ENCODE results near the gene FOXRED1.

Gene FOXRED1

DNA sequence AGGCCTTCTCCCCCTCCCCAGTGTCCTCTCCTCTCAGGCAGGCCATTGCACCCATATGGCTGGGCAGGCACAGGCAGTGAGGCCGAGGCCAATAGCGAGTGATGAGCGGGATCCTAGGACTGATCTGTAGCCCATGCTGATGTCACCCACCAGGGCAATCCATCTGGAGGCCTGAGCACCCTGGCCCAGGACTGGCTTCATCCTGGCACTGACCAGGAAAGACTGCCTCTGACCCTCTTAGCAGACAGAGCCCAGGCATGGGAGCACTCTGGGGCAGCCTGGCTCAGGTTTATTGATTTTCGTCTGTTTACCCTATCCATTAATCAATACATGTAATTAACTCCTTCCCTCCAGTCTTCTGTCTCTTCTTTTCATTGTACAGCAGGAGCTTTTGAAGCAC lies 8.8 kb downstream of the FOXRED1 start:
- no peaks in the 10 kb centered on the region for H3K27me3 ChIP-seq (ENCODE audit: control insufficient read depth in 1 of 2, insufficient read depth in 2 of 2, low read length in 2 of 2)
- no peak overlapping the region for H3K27ac ChIP-seq (ENCODE audit: low read depth, low read length)
- H3K4me3 ChIP-seq (ENCODE audit: low read depth in 1 of 2, low read length in 2 of 2) = no peak overlapping the region
- H3K9ac ChIP-seq (ENCODE audit: low read length) = no peak overlapping the region
- peaks cover 10% of the 10 kb centered on the region for H3K4me1 ChIP-seq (ENCODE audit: insufficient read depth, low read length)
- H3K36me3 ChIP-seq (ENCODE audit: insufficient read depth, low read length) = peaks cover 26% of the 10 kb centered on the region
- H3K9me3 ChIP-seq (ENCODE audit: low read length) = no peaks in the 10 kb centered on the region

GRCh38 chr11:126279191-126279590 lies 10.2 kb downstream of the FOXRED1 start:
- Histone ChIP-seq H3K27me3 (ENCODE audit: control insufficient read depth in 1 of 2, insufficient read depth in 2 of 2, low read length in 2 of 2) (no peaks in the 10 kb centered on the region), H3K9me3 (ENCODE audit: low read length) (no peaks in the 10 kb centered on the region), H3K4me3 (ENCODE audit: low read depth in 1 of 2, low read length in 2 of 2) (no peak overlapping the region), H3K36me3 (ENCODE audit: insufficient read depth, low read length) (peaks cover 13% of the 10 kb centered on the region), H3K4me1 (ENCODE audit: insufficient read depth, low read length) (peaks cover 10% of the 10 kb centered on the region), H3K27ac (ENCODE audit: low read depth, low read length) (no peak overlapping the region), H3K9ac (ENCODE audit: low read length) (no peak overlapping the region)

DNA sequence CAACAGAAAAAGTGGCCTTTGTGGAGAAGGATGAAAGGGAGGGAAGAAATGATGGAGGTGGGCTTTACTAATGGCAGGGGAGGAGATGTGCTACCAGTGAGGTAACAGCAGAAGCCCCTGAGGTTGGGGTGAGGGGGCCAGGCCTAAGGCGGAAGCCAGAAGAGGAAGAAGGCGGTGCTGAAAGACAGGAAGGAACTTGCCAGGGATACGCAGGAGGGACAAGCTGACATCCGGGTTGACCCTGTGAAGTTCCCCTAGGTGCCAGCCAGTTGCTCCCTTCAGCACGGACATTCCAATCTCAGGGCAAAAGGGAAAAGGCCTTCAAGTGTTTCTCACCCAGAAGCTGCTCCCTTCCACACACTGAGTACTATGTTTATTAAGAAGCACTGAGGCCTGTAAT lies 11.6 kb downstream of the FOXRED1 start:
- no peak overlapping the region for H3K4me3 ChIP-seq (ENCODE audit: low read depth in 1 of 2, low read length in 2 of 2)
- no peak overlapping the region for H3K27ac ChIP-seq (ENCODE audit: low read depth, low read length)
- no peaks in the 10 kb centered on the region for H3K9me3 ChIP-seq (ENCODE audit: low read length)
- no peaks in the 10 kb centered on the region for H3K27me3 ChIP-seq (ENCODE audit: control insufficient read depth in 1 of 2, insufficient read depth in 2 of 2, low read length in 2 of 2)
- no peak overlapping the region for H3K9ac ChIP-seq (ENCODE audit: low read length)
- H3K36me3 ChIP-seq (ENCODE audit: insufficient read depth, low read length) = peaks cover 5% of the 10 kb centered on the region
- H3K4me1 ChIP-seq (ENCODE audit: insufficient read depth, low read length) = peaks cover 10% of the 10 kb centered on the region

- no peaks in the 10 kb centered on the region for H3K36me3 ChIP-seq (ENCODE audit: insufficient read depth, low read length)
- no peaks in the 10 kb centered on the region for H3K9me3 ChIP-seq (ENCODE audit: low read length)
- peaks cover 10% of the 10 kb centered on the region for H3K4me1 ChIP-seq (ENCODE audit: insufficient read depth, low read length)
- no peak overlapping the region for H3K27ac ChIP-seq (ENCODE audit: low read depth, low read length)
- H3K27me3 ChIP-seq (ENCODE audit: control insufficient read depth in 1 of 2, insufficient read depth in 2 of 2, low read length in 2 of 2) = no peaks in the 10 kb centered on the region
- H3K9ac ChIP-seq (ENCODE audit: low read length) = no peak overlapping the region
- H3K4me3 ChIP-seq (ENCODE audit: low read depth in 1 of 2, low read length in 2 of 2) = no peak overlapping the region
Measured at GRCh38 chr11:126281245-126281644, 12.3 kb downstream of the FOXRED1 start.

GRCh38 chr11:126281666-126282175 lies 12.8 kb downstream of the FOXRED1 start:
- Histone ChIP-seq H3K9ac (ENCODE audit: low read length) (peak overlapping the region; percentile 38), H3K27ac (ENCODE audit: low read depth, low read length) (peak overlapping the region; percentile 78), H3K4me3 (ENCODE audit: low read depth in 1 of 2, low read length in 2 of 2) (peak overlapping the region in 1 of 2 donors; percentile 95)

DNA sequence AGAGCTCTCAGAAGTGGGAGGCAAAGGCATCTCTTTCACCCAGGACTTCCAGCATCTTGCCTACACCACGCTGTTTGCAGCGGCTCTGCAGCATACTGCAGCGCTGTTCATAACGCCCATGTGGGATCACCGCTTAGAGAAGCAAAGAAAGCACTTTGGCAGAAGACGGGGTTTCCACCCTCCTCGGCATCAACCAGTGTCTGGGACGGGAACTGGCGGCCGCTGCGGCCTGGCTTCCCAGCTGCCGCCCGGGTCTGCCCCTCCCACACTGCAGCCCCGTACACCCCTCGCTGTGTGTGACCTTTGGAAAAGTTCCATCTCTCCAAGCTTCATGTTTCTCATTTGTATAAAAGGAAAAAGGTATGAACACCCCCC lies 13.4 kb downstream of the FOXRED1 start:
- peaks cover 10% of the 10 kb centered on the region for H3K4me1 ChIP-seq (ENCODE audit: insufficient read depth, low read length)
- H3K27me3 ChIP-seq (ENCODE audit: control insufficient read depth in 1 of 2, insufficient read depth in 2 of 2, low read length in 2 of 2) = no peaks in the 10 kb centered on the region
- H3K27ac ChIP-seq (ENCODE audit: low read depth, low read length) = peak overlapping the region; percentile 78
- peak overlapping the region; percentile 28 to 95 for H3K4me3 ChIP-seq (ENCODE audit: low read depth in 1 of 2, low read length in 2 of 2)
- H3K9ac ChIP-seq (ENCODE audit: low read length) = peak overlapping the region; percentile 38
- no peaks in the 10 kb centered on the region for H3K9me3 ChIP-seq (ENCODE audit: low read length)
- no peaks in the 10 kb centered on the region for H3K36me3 ChIP-seq (ENCODE audit: insufficient read depth, low read length)

More at GRCh38 chr11:126281666-126282175, 12.8 kb downstream of the FOXRED1 start:
- no peaks in the 10 kb centered on the region for H3K27me3 ChIP-seq (ENCODE audit: control insufficient read depth in 1 of 2, insufficient read depth in 2 of 2, low read length in 2 of 2)
- H3K4me1 ChIP-seq (ENCODE audit: insufficient read depth, low read length) = peaks cover 10% of the 10 kb centered on the region
- H3K36me3 ChIP-seq (ENCODE audit: insufficient read depth, low read length) = no peaks in the 10 kb centered on the region
- no peaks in the 10 kb centered on the region for H3K9me3 ChIP-seq (ENCODE audit: low read length)

DNA sequence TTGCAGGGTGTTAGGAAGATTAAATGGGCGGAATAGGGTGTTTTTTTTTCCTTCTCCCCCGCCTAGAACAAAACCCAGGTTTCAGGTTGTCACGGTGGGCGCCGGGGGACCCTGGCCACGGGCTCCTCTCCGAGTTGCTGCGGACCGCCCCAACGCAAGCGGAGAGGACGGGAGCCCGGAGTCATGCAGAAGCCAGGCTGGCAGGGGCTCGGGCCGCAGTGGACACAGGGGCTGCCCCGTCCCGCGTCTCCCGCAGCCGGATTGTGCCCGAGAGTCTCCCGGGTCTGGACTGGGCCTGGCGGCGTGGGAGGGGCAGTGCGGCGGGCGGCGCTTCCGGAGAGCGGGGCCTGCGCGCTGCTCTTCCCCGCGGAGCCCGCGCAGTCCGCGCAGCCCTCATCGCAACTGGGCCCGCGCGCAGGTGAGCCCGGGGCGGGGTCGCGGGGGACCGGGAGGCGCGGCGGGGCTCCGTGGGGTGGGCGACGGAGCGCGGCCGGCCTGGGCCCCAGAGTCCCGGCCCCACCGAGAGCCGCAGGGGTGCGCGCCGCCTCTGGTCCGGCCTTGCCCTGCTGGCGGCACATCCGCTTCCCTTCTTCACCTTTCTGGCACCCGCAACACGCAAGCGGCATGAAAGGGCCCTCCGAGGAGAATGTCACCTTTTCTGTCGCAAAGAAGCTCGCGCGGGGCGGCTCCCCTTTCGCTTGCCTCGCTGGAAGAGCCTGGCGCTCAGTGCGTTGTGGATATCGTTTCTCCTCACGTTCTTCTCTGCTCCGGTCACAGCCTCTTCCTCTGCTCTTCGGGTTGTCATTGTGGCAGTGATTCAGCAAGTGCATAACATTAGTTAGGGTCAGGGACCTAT lies 14.0 kb downstream of the FOXRED1 start, which contains the start of gene TIRAP:
TSS of gene TIRAP (plus strand) at position 358 of the 856 bp plus-strand sequence. CDS start 7,802 bp downstream, outside the sequence.
- no peaks in the 10 kb centered on the region for H3K9me3 ChIP-seq (ENCODE audit: low read length)
- H3K9ac ChIP-seq (ENCODE audit: low read length) = peak within 1 kb of the TSS; percentile 71
- peaks cover 10% of the 10 kb centered on the region for H3K4me1 ChIP-seq (ENCODE audit: insufficient read depth, low read length)
- peaks cover 2% of the 10 kb centered on the region for H3K36me3 ChIP-seq (ENCODE audit: insufficient read depth, low read length)
- peak within 1 kb of the TSS; percentile 75 to 95 for H3K4me3 ChIP-seq (ENCODE audit: low read depth in 1 of 2, low read length in 2 of 2)
- no peaks in the 10 kb centered on the region for H3K27me3 ChIP-seq (ENCODE audit: control insufficient read depth in 1 of 2, insufficient read depth in 2 of 2, low read length in 2 of 2)
- H3K27ac ChIP-seq (ENCODE audit: low read depth, low read length) = peak within 1 kb of the TSS; percentile 84

- no peak overlapping the region for H3K4me3 ChIP-seq (ENCODE audit: low read depth in 1 of 2, low read length in 2 of 2)
Measured at GRCh38 chr11:126284829-126285228, 15.9 kb downstream of the FOXRED1 start.

DNA sequence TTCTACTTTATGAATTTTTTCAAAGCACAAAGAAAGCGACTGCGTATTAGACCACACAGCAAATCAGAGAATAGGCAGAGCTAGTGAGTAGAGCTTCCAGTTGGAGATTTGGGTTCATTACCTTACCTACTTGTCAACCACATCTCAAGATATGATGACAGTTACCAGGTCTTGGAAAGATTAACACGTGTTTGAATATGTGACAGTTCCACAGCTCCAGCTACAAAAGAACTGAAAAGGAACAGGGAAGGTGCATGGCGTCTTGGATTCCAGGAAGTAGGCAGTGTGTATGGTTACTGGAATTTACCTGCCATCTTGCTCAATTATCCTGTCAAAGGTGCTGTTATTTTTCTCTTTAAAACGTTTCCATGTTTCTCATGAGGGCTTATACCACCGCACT lies 19.3 kb downstream of the FOXRED1 start:
- Histone ChIP-seq H3K9me3 (ENCODE audit: low read length) (no peaks in the 10 kb centered on the region), H3K36me3 (ENCODE audit: insufficient read depth, low read length) (peaks cover 39% of the 10 kb centered on the region), H3K9ac (ENCODE audit: low read length) (no peak overlapping the region), H3K27me3 (ENCODE audit: control insufficient read depth in 1 of 2, insufficient read depth in 2 of 2, low read length in 2 of 2) (no peaks in the 10 kb centered on the region), H3K4me1 (ENCODE audit: insufficient read depth, low read length) (no peaks in the 10 kb centered on the region), H3K27ac (ENCODE audit: low read depth, low read length) (no peak overlapping the region), H3K4me3 (ENCODE audit: low read depth in 1 of 2, low read length in 2 of 2) (no peak overlapping the region)

More at GRCh38 chr11:126284829-126285228, 15.9 kb downstream of the FOXRED1 start:
- H3K36me3 ChIP-seq (ENCODE audit: insufficient read depth, low read length) = peaks cover 12% of the 10 kb centered on the region
- H3K9ac ChIP-seq (ENCODE audit: low read length) = no peak overlapping the region
- peaks cover 10% of the 10 kb centered on the region for H3K4me1 ChIP-seq (ENCODE audit: insufficient read depth, low read length)
- H3K9me3 ChIP-seq (ENCODE audit: low read length) = no peaks in the 10 kb centered on the region
- no peaks in the 10 kb centered on the region for H3K27me3 ChIP-seq (ENCODE audit: control insufficient read depth in 1 of 2, insufficient read depth in 2 of 2, low read length in 2 of 2)
- no peak overlapping the region for H3K27ac ChIP-seq (ENCODE audit: low read depth, low read length)

DNA sequence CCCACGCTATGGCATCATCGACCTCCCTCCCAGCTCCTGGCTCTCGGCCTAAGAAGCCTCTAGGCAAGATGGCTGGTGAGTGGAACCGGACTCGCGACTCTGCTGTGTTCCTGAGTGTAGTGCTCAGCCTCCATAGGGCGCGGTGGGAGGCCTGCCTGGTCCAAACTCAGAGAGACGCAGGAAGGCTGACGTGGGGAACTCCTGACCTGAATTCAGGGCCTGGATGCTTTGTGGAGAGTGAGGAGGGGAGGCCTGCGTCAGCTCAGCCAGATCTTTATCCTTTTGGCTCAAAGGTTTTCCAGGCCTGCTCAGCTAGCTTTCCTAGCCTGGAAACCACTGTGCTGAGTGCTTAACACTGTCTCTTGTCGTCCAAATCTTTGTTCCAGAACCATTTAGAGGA lies 21.9 kb downstream of the FOXRED1 start:
- Histone ChIP-seq H3K4me3 (ENCODE audit: low read depth in 1 of 2, low read length in 2 of 2) (no peak overlapping the region), H3K4me1 (ENCODE audit: insufficient read depth, low read length) (no peaks in the 10 kb centered on the region), H3K27ac (ENCODE audit: low read depth, low read length) (no peak overlapping the region), H3K36me3 (ENCODE audit: insufficient read depth, low read length) (peaks cover 51% of the 10 kb centered on the region), H3K9me3 (ENCODE audit: low read length) (no peaks in the 10 kb centered on the region), H3K9ac (ENCODE audit: low read length) (no peak overlapping the region), H3K27me3 (ENCODE audit: control insufficient read depth in 1 of 2, insufficient read depth in 2 of 2, low read length in 2 of 2) (no peaks in the 10 kb centered on the region)

- Histone ChIP-seq H3K36me3 (ENCODE audit: insufficient read depth, low read length) (peaks cover 49% of the 10 kb centered on the region), H3K27ac (ENCODE audit: low read depth, low read length) (no peak overlapping the region), H3K9me3 (ENCODE audit: low read length) (no peaks in the 10 kb centered on the region), H3K27me3 (ENCODE audit: control insufficient read depth in 1 of 2, insufficient read depth in 2 of 2, low read length in 2 of 2) (no peaks in the 10 kb centered on the region), H3K4me1 (ENCODE audit: insufficient read depth, low read length) (no peaks in the 10 kb centered on the region), H3K9ac (ENCODE audit: low read length) (no peak overlapping the region), H3K4me3 (ENCODE audit: low read depth in 1 of 2, low read length in 2 of 2) (no peak overlapping the region)
Measured at GRCh38 chr11:126293726-126294125, 24.8 kb downstream of the FOXRED1 start.

All from muscle layer of colon (tissue), 2 donors.